Measurements from ENCODE around the gene C1orf87.

C1orf87 gene

GRCh38 chr1:60059468-60059867, 14.1 kb downstream of the C1orf87 start:
- H3K27ac ChIP-seq: no peak overlapping the region
- no peak for TF ChIP-seq CTCF (conservative IDR thresholded peaks at IDR 0.05)
- TF ChIP-seq ZFX (IDR thresholded peaks at IDR 0.05): no peak

GRCh38 chr1:60055336-60055735, 18.2 kb downstream of the C1orf87 start:
- TF ChIP-seq ZFX (IDR thresholded peaks at IDR 0.05): no peak
- no peak for TF ChIP-seq CTCF (conservative IDR thresholded peaks at IDR 0.05)
- H3K27ac ChIP-seq: no peak overlapping the region

GRCh38 chr1:60054374-60054773, 19.2 kb downstream of the C1orf87 start:
- TF ChIP-seq CTCF (conservative IDR thresholded peaks at IDR 0.05): no peak
- TF ChIP-seq ZFX (IDR thresholded peaks at IDR 0.05): no peak
- H3K27ac ChIP-seq: no peak overlapping the region

GRCh38 chr1:60052601-60053000, 21.0 kb downstream of the C1orf87 start:
- no peak overlapping the region for H3K27ac ChIP-seq
- TF ChIP-seq ZFX (IDR thresholded peaks at IDR 0.05) (no peak), CTCF (conservative IDR thresholded peaks at IDR 0.05) (no peak)

GRCh38 chr1:60051191-60051590, 22.4 kb downstream of the C1orf87 start:
- H3K27ac ChIP-seq: no peak overlapping the region
- no peak for TF ChIP-seq CTCF (conservative IDR thresholded peaks at IDR 0.05)
- no peak for TF ChIP-seq ZFX (IDR thresholded peaks at IDR 0.05)

- TF ChIP-seq CTCF (conservative IDR thresholded peaks at IDR 0.05) (no peak), ZFX (IDR thresholded peaks at IDR 0.05) (no peak)
Measured at GRCh38 chr1:60049188-60049587, 24.4 kb downstream of the C1orf87 start.

GRCh38 chr1:60044881-60045280, 28.7 kb downstream of the C1orf87 start:
- no peak overlapping the region for H3K27ac ChIP-seq
- no peak for TF ChIP-seq ZFX (IDR thresholded peaks at IDR 0.05)
- TF ChIP-seq CTCF (conservative IDR thresholded peaks at IDR 0.05): no peak

More at GRCh38 chr1:60049188-60049587, 24.4 kb downstream of the C1orf87 start:
- no peak overlapping the region for H3K27ac ChIP-seq
